ENCODE results near the gene GDF7. TPM values are rescaled to one million over a fixed set of nuclear protein-coding genes. Genes with fewer than 3 reads are reported as not detected.
"Not testable (repeated sequence)": the region's sequence is repeated elsewhere in the genome, so short reads cannot be mapped to it uniquely, and the experiment has no call there.

Gene GDF7
- total and polyA plus RNA-seq, 2 of the 8 experiments (the other 6 are each of a cell fraction or from before 2014, with no cell fraction given), result 0.04 to 0.06 TPM

- H3K14ac ChIP-seq (ENCODE audit: insufficient read length); H2AFZ ChIP-seq (ENCODE audit: low read length); H2BK120ac ChIP-seq (replicated peaks; ENCODE audit: low read depth, low read length); H3K23ac ChIP-seq (ENCODE audit: insufficient read length); H3K27ac ChIP-seq (ENCODE audit: low read depth, low read length); H2BK20ac ChIP-seq (ENCODE audit: low read length); H2BK15ac ChIP-seq (ENCODE audit: low read length); H3K79me2 ChIP-seq (ENCODE audit: control insufficient read depth in 1 of 2, insufficient read depth in 2 of 2, low read length in 2 of 2); H4K5ac ChIP-seq (ENCODE audit: insufficient read length, low read depth, low read length); H4K91ac ChIP-seq (replicated peaks; ENCODE audit: insufficient read length, low read length); H3K79me1 ChIP-seq (ENCODE audit: low read depth, low read length); DNase-seq (ENCODE audit: low read depth in 1 of 2, low spot score in 2 of 2); POLR2A ChIA-PET (ENCODE audit: partially characterized antibody); H4K20me1 ChIP-seq (replicated peaks in 1 of 2; ENCODE audit: control insufficient read depth in 1 of 2, insufficient read depth in 2 of 2, low read length in 2 of 2); H3K4me2 ChIP-seq (ENCODE audit: insufficient read depth in 1 of 2, low read depth in 2 of 2, low read length in 2 of 2); FAIRE-seq; H4K8ac ChIP-seq (ENCODE audit: extremely low read depth, insufficient read depth, low read length); H3K4me1 ChIP-seq (replicated peaks in 1 of 4; ENCODE audit: control insufficient read depth in 3 of 4, insufficient read depth in 4 of 4, low read length in 3 of 4); H2BK12ac ChIP-seq (ENCODE audit: low read depth, low read length); H3K18ac ChIP-seq (ENCODE audit: extremely low read depth, low read length); H3K27me3 ChIP-seq (replicated peaks in 1 of 4; ENCODE audit: control insufficient read depth in 3 of 4, extremely low read depth in 1 of 4, insufficient read depth in 3 of 4, low read length in 3 of 4); H3K9me3 ChIP-seq (ENCODE audit: insufficient read depth in 2 of 2, low read depth in 1 of 2, low read length in 1 of 2); H3K4ac ChIP-seq (replicated peaks; ENCODE audit: insufficient read length, low read depth, low read length); H2AK5ac ChIP-seq (ENCODE audit: low read depth, low read length); CTCF ChIA-PET (ENCODE audit: partially characterized antibody); H3K9ac ChIP-seq (replicated peaks in 1 of 4; ENCODE audit: extremely low read depth in 1 of 4, low read depth in 3 of 4, low read length in 3 of 4); H3K4me3 ChIP-seq (ENCODE audit: extremely low read depth in 1 of 4, insufficient read depth in 2 of 4, low read depth in 3 of 4, low read length in 4 of 4); H3K56ac ChIP-seq (replicated peaks; ENCODE audit: insufficient read length, low read depth, low read length); H3K23me2 ChIP-seq (ENCODE audit: low read depth, low read length); H2BK5ac ChIP-seq (ENCODE audit: low read depth, low read length); H3K36me3 ChIP-seq (ENCODE audit: control insufficient read depth in 2 of 4, insufficient read depth in 4 of 4, low read length in 3 of 4): not testable (repeated sequence)
- 90% methylated on average over 3 of the region's 3 CpGs; no CpG with 5 or more reads in 1 of the 2 experiments for WGBS, 2 experiments (ENCODE audit: extremely low coverage in 1 of 2, insufficient coverage in 1 of 2, insufficient read length in 1 of 2, insufficient replicate concordance in 2 of 2, low coverage in 1 of 2, low lambda C conversion rate in 2 of 2, missing lambda C conversion rate in 1 of 2)
Observed at GRCh38 chr2:20713585-20713984, 46.6 kb downstream of the GDF7 start.

DNA sequence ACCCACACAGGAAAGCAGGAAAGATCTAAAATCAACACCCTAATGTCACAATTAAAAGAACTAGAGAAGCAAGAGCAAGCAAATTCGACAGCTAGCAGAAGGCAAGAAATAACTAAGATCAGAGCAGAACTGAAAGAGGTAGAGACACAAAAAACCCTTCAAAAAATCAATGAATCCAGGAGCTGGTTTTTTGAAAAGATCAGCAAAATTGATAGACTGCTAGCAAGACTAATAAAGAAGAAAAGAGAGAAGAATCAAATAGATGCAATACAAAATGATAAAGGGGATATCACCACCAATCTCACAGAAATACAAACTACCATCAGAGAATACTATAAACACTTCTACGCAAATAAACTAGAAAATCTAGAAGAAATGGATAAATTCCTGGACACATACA, 47.5 kb downstream of the GDF7 start:
- H4K91ac ChIP-seq (replicated peaks; ENCODE audit: insufficient read length, low read length); H4K20me1 ChIP-seq (replicated peaks in 1 of 2; ENCODE audit: control insufficient read depth in 1 of 2, insufficient read depth in 2 of 2, low read length in 2 of 2); CTCF ChIA-PET (ENCODE audit: partially characterized antibody); H3K9me3 ChIP-seq (ENCODE audit: insufficient read depth in 2 of 2, low read depth in 1 of 2, low read length in 1 of 2); H3K4ac ChIP-seq (replicated peaks; ENCODE audit: insufficient read length, low read depth, low read length); H3K18ac ChIP-seq (ENCODE audit: extremely low read depth, low read length); H3K14ac ChIP-seq (ENCODE audit: insufficient read length); H4K5ac ChIP-seq (ENCODE audit: insufficient read length, low read depth, low read length); H2BK5ac ChIP-seq (ENCODE audit: low read depth, low read length); H3K27me3 ChIP-seq (replicated peaks in 1 of 4; ENCODE audit: control insufficient read depth in 3 of 4, extremely low read depth in 1 of 4, insufficient read depth in 3 of 4, low read length in 3 of 4); H3K23ac ChIP-seq (ENCODE audit: insufficient read length); H3K4me1 ChIP-seq (replicated peaks in 1 of 4; ENCODE audit: control insufficient read depth in 3 of 4, insufficient read depth in 4 of 4, low read length in 3 of 4); H3K56ac ChIP-seq (replicated peaks; ENCODE audit: insufficient read length, low read depth, low read length); H3K4me2 ChIP-seq (ENCODE audit: insufficient read depth in 1 of 2, low read depth in 2 of 2, low read length in 2 of 2); FAIRE-seq; H3K79me2 ChIP-seq (ENCODE audit: control insufficient read depth in 1 of 2, insufficient read depth in 2 of 2, low read length in 2 of 2); H3K23me2 ChIP-seq (ENCODE audit: low read depth, low read length); H2AK5ac ChIP-seq (ENCODE audit: low read depth, low read length); H4K8ac ChIP-seq (ENCODE audit: extremely low read depth, insufficient read depth, low read length); H2AFZ ChIP-seq (ENCODE audit: low read length); H3K27ac ChIP-seq (ENCODE audit: low read depth, low read length); H2BK120ac ChIP-seq (replicated peaks; ENCODE audit: low read depth, low read length); POLR2A ChIA-PET (ENCODE audit: partially characterized antibody); H3K79me1 ChIP-seq (ENCODE audit: low read depth, low read length); H2BK12ac ChIP-seq (ENCODE audit: low read depth, low read length); H2BK15ac ChIP-seq (ENCODE audit: low read length); H3K36me3 ChIP-seq (ENCODE audit: control insufficient read depth in 2 of 4, insufficient read depth in 4 of 4, low read length in 3 of 4); DNase-seq (ENCODE audit: low read depth in 1 of 2, low spot score in 2 of 2); H3K4me3 ChIP-seq (ENCODE audit: extremely low read depth in 1 of 4, insufficient read depth in 2 of 4, low read depth in 3 of 4, low read length in 4 of 4); H2BK20ac ChIP-seq (ENCODE audit: low read length); H3K9ac ChIP-seq (replicated peaks in 1 of 4; ENCODE audit: extremely low read depth in 1 of 4, low read depth in 3 of 4, low read length in 3 of 4): not testable (repeated sequence)
- WGBS, 2 experiments (ENCODE audit: extremely low coverage in 1 of 2, insufficient coverage in 1 of 2, insufficient read length in 1 of 2, insufficient replicate concordance in 2 of 2, low coverage in 1 of 2, low lambda C conversion rate in 2 of 2, missing lambda C conversion rate in 1 of 2), result 86% methylated on average over 2 of the region's 2 CpGs; no CpG with 5 or more reads in 1 of the 2 experiments

Data from H1 (cell line).